ENCODE results near the gene PTPN6. TPM values are rescaled to one million over a fixed set of nuclear protein-coding genes. Genes with fewer than 3 reads are reported as not detected.

Gene PTPN6
- total RNA-seq, 1 experiment from 2014 or later, result 47.7 TPM

GRCh38 chr12:6981152-6982052 lies 30.2 kb downstream of the PTPN6 start:
- BruUV-seq (replicated peaks), result no TSS peak
- Histone ChIP-seq H3K9me2 (ENCODE audit: insufficient read depth) (no peaks in the 10 kb centered on the region), H3K9me3 (ENCODE audit: control insufficient read depth in 1 of 2, insufficient read depth in 1 of 2, low read depth in 1 of 2, low read length in 2 of 2) (no peaks in the 10 kb centered on the region), H4K20me1 (ENCODE audit: insufficient read depth) (no peaks in the 10 kb centered on the region), H3K4me2 (ENCODE audit: low read length) (no peak overlapping the region), H3K4me3 (replicated peaks in 1 of 2; ENCODE audit: low read depth in 1 of 2, low read length in 2 of 2) (no peak overlapping the region), H3K9ac (ENCODE audit: low read length) (no peak overlapping the region), H3K27ac (ENCODE audit: low read depth, low read length) (no peak overlapping the region), H3K36me3 (ENCODE audit: control insufficient read depth in 1 of 2, insufficient read depth in 2 of 2, low read length in 2 of 2) (peaks cover 37 to 44% of the 10 kb centered on the region in 2 experiments; a peak in 3 of 4 replicates), H2AFZ (ENCODE audit: low read depth, low read length, poor library complexity, severe bottlenecking) (no peak overlapping the region), H3K27me3 (ENCODE audit: insufficient read depth, low read length) (no peaks in the 10 kb centered on the region), H3K4me1 (ENCODE audit: control insufficient read depth in 1 of 2, insufficient read depth in 2 of 2, low read length in 2 of 2) (no peaks in the 10 kb centered on the region), H3K79me2 (ENCODE audit: insufficient read depth, low read length) (0 out of 2 replicates have a peak, but pooled peaks cover 3% of the 10 kb centered on the region)
- intact Hi-C loops (cut with micrococcal nuclease), result no loop called here
- ChIA-PET POLR2A (no interaction called here), RAD21 (ENCODE audit: low non-redundant PET in 1 of 2, low total read pairs in 2 of 2, uncharacterized antibody in 2 of 2, unreplicated experiment in 2 of 2) (no interaction called here), CTCF (no interaction called here)
- no peak for ATAC-seq
- no peak for DNase-seq (ENCODE audit: low read depth, low spot score)
- TF ChIP-seq POLR2AphosphoS5 (IDR thresholded peaks at IDR 0.05; ENCODE audit: low read depth, low read length) (no peak), SP1 (IDR thresholded peaks at IDR 0.05; ENCODE audit: low read depth) (no peak), REST (IDR thresholded peaks at IDR 0.05; ENCODE audit: low read depth) (no peak), FOSL1 (IDR thresholded peaks at IDR 0.05; ENCODE audit: low read depth) (no peak), CEBPB (IDR thresholded peaks at IDR 0.05; ENCODE audit: low read depth) (no peak), RAD21 (IDR thresholded peaks at IDR 0.05; ENCODE audit: low read depth) (no peak)

Measured in HCT116 (cell line).